ENCODE results near the gene WDR17. TPM values are rescaled to one million over a fixed set of nuclear protein-coding genes. Genes with fewer than 3 reads are reported as not detected.

The WDR17 gene
- polyA plus RNA-seq, 3 donors, result 0.45 to 0.98 (median 0.59) TPM

GRCh38 chr4:176223561-176223960, 157.9 kb downstream of the WDR17 start:
- H3K27ac ChIP-seq (ENCODE audit: low read depth, low read length), result no peak overlapping the region

GRCh38 chr4:176226736-176227135, 161.1 kb downstream of the WDR17 start:
- 38 to 78% (median 64%) methylated on average over 5 of the region's 5 CpGs for WGBS, 3 donors
- H3K27ac ChIP-seq (ENCODE audit: low read depth, low read length), result no peak overlapping the region

More at GRCh38 chr4:176223561-176223960, 157.9 kb downstream of the WDR17 start:
- WGBS, 3 donors, result 76 to 84% (median 77%) methylated on average over 2 of the region's 2 CpGs

GRCh38 chr4:176229645-176230044, 164.0 kb downstream of the WDR17 start:
- WGBS, 3 donors, result 62 to 69% (median 63%) methylated on average over 4 of the region's 4 CpGs
- no peak overlapping the region for H3K27ac ChIP-seq (ENCODE audit: low read depth, low read length)

Other genes starting within 250 kb of the WDR17 start
- gene SPATA4, start 129.7 kb downstream of the WDR17 start, polyA plus RNA-seq, result under 1 TPM in 1 of 3 donors, not detected in 2; 0.09 TPM
- 1 to 10 TPM in 1 of 3 donors, under 1 TPM in 1, not detected in 1; 0.07 to 1.2 TPM for gene ASB5, start 203.4 kb downstream of the WDR17 start, polyA plus RNA-seq